ENCODE results near the gene ADGRF3. TPM values are rescaled to one million over a fixed set of nuclear protein-coding genes. Genes with fewer than 3 reads are reported as not detected.
"Not testable (repeated sequence)": the region's sequence is repeated elsewhere in the genome, so short reads cannot be mapped to it uniquely, and the experiment has no call there.

ADGRF3 gene
- total RNA-seq, 1 donor from 2014 or later: 1.1 TPM

DNA sequence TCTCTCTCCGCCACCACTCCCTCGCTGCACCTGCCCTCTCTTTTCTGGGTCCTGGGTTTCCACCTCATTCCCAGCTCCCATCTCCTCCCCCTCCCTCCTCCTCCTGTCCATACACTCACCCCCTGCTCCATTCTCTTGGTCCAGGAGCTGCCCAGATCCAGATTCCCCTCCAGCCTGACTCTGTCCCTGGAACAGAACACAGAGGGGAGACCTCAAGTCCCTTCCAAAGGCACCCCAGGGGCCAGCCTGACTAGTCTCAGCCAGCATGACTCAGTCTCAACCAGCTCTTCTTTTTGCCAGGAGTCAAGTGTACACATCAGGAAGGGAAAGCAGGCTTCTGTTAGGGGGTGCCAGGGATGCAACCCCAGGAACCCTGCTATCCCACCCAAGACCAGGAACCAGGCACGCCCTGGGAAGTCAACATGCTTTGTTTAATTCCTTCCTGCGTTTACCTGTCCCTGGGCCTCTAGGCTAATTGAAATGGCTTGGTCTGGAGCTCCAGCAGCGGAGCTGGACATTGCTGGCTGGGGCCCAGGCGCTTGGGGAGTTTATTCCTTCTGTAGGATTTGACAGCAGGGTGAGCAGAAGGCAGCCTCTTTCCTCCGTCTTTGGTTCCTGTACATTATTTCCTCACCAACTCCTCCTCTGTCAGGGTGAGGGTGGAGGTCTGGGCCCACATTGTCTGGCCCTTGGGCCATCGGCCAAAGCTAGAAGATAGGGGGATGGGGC is 29.0 kb downstream of the ADGRF3 start:
- DNase-seq (ENCODE audit: low read depth): no peak

DNA sequence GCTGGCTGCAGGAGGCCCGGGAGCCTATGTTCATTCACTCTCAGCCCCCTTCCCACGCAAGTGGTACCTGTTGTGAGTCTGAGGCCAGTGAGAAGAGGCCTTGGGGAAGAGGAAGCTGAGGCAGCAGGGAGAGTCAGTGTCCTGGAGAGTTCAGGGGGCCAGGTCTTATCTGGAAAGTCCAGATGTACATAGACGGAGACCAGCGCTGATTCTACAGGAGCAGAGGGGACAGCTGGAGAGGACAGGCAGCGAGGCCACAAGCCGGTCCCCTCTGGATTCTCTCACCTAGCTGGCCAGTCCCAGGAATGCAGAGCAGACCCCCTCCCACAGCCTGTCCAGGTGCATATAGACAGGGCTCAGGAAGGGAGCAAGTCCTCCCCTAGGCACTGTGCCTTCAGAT is 29.7 kb downstream of the ADGRF3 start:
- no peak for DNase-seq (ENCODE audit: low read depth)

DNA sequence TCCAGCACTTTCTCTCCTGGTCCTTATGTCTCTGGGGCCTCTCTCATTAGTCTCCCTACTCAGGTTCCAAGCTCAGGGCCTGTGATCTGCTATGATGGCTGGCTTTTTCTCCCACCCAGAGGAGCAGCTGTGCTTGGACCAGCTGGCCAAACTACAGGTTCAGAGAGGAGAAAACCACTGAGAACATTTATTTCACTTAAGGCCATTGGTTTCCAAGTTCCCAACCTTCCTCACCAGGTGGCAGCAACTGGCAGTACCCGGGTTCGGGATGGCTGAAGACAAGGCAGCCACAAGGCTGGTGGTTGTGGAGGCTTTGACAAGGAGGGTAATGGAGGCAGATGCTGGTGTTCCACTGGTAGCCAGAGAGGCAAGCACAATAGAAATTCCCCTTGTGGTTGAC is 30.5 kb downstream of the ADGRF3 start:
- peak; percentile 71 for DNase-seq (ENCODE audit: low read depth)

DNA sequence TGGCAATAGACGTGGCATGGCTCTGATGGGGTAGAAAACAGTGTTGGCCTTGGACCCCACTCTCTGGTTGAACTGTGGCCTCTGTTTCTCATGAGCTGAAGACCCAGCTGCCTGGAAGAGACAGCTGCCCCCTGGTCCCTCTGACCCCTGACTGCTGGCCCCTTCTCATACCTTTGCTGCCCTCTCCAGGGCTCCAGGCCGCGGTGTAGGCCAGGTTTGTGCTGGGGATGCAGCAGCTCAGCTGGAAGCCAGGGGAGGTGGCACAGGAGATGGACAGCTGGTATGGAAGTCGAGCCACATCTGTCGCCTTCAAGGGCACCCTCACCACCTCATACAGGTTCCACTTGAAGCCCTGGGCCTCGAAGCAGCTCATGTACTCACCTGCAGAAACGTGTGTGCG is 32.3 kb downstream of the ADGRF3 start:
- DNase-seq (ENCODE audit: low read depth): no peak

DNA sequence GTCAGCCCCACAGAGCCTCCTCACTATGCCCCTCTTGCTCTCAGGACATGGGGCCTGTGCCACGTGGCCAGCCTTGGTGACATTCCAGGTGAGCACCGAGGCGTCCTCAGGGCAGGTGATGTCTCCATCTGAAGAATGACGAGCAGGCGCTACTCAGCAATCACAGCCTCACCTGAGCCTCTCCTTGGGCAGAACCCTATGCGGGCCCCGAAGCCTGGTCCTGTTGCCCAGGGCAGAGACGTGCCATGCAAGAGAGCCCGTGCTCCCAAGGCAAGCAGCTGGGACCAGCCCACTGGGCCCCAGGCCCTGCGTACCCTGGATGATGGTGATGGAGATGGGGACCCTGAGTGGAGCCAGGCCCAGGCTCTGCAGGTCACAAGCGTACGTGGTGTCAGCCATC is 33.1 kb downstream of the ADGRF3 start:
- DNase-seq (ENCODE audit: low read depth): no peak

DNA sequence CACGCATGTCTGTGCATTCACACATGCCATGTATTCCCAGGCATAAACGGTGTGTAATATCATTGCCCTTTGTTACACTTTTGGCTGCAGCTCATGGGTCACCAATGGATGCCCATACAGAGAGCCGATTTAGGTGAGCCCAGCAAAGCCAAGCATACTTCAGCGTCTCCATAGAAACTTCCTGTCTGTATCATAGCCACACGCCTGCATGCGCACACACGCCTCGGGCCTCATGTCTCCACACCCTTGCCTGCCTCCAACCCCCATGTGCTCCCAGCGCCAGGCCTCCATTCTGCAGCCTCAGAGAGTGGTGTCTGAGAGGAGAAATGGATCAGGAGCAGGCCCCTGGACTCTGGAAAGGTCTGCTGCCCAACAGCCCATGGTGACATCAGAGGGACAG is 34.1 kb downstream of the ADGRF3 start:
- no peak for DNase-seq (ENCODE audit: low read depth)

DNA sequence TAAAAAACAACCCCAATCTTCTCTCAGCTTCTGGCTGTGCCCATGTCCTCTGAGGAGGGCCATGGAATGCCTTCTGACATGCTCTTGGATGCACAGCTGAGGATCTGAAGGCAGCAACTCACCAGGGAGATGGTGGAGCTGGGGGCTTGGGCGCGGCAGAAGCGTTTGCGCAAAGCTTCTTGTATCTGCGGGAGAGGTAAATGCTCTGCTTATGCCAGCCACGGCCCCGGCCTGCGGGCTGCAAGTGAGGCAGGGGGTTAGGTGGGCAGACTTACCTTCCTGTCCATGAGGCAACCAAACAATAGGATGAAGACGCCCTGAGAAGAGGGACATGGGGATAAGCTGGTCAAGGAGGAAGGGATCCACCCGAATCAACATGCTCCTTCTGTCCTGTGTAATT is 36.7 kb downstream of the ADGRF3 start:
- no peak for DNase-seq (ENCODE audit: low read depth)

DNA sequence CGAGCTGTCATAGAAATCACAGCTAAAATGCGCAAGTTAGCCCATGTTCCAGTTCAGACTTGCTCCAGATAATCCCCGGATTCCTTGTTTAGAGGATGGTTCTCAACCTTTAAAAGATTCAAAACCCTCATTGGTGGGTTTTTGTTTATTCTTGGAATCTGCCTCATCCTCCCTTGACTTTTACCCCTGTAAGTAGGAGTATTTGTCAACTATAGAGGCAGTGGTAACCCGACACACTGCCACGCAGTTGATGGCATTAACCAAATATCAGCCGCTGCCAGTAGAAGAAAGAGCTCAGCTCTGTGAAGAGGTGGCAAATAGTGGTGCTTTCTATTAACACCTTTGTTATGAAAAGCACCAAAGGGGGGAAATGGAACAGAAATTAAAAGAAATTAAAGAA is 41.0 kb downstream of the ADGRF3 start:
- DNase-seq (ENCODE audit: low read depth): no peak

DNA sequence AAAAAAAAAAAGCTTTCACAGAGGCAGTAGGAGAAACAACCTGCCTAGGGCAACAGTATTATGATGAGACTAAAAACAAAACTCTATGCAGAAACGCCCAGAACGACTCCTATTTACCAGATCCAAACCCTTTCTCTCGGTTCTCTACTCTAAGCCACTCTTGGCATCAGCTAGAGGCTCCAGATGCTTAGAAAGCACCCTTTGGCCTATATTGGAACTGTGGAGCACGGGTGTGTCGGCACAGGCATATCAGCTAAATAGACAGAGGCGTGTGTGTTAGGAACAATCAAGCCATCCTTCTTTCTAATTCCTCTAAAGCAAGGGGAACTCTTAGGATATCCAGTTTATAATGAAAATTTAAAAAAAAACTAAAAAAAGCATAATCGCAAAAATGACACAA is 41.5 kb downstream of the ADGRF3 start:
- DNase-seq (ENCODE audit: low read depth): not testable (repeated sequence)

DNA sequence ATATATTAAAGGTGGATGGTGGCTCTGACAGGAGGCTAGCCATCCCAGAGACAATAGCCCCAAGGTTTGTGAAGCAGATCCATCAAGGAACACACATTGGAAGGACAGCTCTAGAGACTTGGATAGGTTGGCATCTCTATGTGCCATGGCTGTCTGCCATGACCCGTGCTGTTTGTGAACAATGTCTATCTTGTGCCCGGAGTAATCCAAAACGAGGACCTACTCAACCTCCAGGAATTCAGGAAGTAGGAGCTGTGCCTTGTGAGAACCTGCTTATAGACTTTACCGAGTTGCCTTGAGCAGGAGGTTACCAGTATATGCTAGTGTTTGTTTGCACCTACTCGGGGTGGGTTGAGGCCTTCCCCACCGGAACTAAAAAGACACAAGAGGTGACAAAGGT is 43.7 kb downstream of the ADGRF3 start:
- DNase-seq (ENCODE audit: low read depth): no peak

DNA sequence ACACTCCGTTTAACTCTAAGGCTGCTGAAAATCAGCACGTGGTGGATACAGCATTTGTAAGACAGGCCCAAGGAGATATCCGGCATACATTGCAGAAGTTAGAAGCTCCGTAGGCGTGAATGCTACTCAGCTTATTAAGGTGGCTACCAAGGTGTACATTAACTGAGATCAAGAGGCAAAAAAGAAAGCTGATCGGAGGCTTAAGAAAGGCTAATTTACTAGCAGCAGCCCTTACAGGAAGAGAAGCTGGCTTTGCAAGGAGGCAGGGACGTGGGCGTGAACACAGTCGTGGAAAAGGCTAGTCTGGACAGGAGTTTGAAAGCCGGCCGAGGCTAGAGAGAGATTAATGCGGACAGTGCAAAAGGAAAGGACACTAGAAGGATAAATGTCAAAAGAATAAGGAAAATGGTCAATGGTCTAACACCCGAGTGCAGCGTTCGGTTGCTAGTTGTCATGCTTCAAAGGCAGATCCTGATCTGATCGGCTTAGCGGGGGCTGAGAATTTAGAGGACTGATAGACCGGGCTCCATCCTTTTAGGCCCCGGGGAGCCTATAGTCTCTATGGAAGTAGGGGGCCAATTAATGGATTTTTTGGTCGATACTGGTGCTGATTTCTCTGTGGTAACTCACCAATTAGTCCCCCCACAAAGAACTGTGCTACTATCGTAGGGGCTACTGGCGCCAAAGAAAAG is 46.2 kb downstream of the ADGRF3 start:
- DNase-seq (ENCODE audit: low read depth): peak; percentile 22

DNA sequence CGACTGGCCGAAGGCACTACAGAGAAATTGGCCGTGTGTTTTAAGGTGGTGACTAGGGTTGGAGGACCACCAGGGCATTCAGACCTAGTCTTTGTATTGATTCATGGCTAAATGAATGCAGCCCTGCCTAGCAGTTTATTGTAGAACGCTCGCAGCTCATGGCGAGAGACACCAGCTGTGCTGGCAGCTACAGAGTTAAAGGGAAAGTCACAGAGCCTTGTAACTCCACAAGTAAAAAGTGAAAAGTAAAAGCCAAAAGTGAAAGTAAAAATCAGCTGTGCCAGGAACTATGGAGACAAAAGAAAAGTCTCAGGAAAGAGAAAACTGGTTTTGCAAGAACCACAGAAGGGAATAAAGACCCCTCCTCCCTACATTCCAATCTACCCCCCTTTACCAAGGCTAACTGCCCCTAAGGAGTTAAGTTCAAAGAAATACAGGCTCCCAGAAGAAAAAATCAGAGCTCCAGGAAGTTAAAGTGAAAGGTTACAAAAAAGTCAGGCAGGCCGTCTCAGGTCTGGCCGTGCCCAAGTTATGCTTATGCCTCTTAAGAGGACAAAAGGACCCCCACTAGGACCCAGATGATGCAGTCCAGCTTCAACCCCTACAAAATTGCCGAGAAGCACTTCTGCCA is 47.0 kb downstream of the ADGRF3 start:
- DNase-seq (ENCODE audit: low read depth): peak; percentile 72

DNA sequence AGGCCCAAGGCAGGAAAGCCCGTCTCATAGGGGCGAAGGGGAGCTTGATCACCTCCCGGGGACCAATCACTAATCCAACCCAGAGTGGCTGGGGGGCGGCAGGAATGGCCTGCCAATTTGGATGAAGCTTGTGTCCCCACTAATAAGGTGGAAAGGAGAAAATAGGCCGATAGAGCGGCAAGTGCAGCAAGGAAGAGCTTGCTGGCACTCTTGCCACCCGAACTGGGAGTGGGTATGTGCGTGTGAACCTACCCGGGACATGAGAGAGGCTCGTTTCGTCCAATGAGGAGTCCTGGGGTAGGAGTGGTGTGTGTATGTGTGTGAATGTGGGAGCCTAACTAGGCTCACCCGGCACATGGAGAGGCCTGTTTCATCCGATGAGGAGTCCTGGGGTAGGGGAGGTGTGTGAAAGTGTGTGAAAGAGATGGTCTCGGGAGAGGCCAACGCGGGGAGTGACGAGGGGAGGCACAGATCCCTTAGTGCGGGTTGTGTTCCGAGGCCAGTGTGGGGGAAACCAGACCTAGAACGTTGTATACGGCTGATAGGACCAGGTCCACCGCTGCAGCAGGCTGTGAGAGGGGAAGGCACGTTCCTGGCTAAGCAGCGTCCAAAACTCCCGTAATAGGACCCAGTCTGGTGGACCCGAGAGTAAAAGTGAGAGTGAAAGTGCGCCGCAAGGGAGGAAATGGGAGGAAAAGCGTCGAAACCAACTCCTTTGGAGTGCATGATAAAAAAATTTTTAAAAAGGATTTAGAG is 47.8 kb downstream of the ADGRF3 start:
- peak; percentile 49 for DNase-seq (ENCODE audit: low read depth)

DNA sequence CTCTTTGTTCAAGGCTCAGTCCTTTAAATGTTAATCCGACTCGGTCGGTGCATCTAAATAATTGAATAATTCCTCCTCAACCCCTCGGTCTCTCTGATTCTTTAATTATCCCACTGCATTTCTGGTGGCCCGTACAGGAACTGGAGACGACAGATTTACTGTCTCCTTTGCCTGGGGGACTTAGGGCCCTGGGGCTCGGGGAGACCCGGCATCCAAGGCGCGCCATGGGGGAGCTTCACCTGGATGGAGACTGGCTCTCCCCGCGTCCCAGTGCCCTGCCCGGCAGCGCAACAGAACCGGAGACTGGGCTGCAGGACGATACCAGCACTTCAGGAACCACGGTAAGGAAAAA is 48.3 kb downstream of the ADGRF3 start:
- no peak for DNase-seq (ENCODE audit: low read depth)

DNA sequence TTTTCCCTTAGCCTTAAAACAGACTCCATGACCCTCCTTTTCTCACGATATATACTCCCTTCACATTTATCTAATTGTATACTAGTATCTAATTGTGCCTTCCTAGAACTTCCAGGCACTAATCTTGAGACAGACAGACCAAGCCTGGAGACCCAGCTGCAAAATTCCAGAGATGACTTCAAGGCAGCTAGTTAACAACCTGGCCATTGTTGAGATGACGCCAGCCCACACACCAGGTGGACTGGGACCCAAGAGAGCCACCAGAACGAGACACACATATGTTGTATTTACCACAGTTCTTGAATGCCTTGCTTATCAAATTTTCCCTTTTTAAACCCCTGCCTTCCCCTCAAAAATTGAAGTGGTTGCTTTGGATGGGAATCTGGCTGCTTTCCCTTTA is 49.5 kb downstream of the ADGRF3 start:
- DNase-seq (ENCODE audit: low read depth): no peak

DNA sequence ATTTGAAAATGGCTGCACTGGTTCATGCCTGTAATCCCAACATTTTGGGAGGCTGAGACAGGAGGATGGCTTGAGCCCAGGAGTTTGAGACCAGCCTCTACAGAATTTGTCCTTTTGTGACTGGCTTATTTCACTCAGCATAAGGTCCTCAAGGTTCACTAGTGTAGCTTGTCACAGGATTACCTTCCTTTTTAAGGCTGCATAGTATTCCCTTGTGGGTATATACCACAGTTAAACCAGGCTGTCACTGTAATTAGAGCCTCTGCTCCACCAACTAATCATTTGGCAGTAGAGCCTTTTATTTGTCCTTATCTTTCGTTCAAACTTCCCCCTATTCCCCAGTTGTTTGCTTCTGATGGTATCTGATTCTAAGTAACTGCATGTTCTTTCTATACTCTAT is 51.1 kb downstream of the ADGRF3 start:
- DNase-seq (ENCODE audit: low read depth): no peak

DNA sequence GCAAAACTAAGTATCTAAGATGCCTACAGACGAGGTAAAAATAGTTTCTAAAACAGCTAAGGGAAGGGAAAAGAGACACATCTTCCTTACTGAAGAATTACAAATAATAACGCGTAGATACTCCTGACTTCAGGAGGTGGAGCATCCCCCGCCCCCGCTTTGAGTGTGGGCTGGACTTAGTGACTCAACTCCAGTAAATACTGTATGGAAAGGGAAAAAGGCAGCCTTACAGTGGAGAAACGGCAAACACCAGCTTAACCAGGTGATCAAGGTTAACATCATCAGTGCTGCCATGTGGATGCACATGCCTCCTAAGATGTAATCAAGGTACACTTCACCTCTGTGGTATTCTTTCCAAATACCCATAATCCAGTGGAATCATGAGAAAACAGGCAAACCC is 53.9 kb downstream of the ADGRF3 start:
- no peak for DNase-seq (ENCODE audit: low read depth)

DNA sequence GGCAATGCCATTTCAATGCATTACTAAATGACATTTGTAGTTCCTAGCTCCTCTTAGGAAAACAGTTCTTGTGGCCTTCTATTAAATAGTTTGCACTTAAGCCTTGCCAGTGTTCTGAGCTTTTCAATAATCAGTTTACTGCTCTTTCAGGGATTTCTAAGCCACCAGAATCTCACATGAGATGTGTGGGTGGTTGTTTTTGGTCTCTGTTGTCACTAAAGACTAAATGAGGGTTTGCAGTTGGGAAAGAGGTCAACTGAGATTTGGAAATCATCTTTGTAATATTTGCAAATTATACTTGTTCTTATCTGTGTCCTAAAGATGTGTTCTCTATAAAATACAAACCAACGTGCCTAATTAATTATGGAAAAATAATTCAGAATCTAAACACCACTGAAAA is 56.6 kb downstream of the ADGRF3 start:
- DNase-seq (ENCODE audit: low read depth): no peak

DNA sequence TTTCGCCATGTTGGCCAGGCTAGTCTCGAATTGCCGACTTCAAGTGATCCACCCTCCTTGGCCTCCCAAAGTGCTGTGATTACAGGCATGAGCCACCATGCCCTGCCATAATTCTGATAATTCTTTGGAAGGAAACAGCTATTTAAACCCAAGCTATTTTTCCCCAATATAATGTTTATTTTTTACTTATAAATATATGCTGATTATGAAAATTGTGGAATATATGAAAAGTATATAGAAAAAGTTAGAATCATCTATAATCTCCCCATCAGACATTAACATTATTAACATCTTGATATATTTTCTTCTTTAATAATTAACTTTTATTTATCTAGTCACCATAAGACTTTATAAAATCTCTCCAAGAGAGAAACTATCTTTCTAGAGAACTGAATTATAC is 60.7 kb downstream of the ADGRF3 start:
- no peak for DNase-seq (ENCODE audit: low read depth)

DNA sequence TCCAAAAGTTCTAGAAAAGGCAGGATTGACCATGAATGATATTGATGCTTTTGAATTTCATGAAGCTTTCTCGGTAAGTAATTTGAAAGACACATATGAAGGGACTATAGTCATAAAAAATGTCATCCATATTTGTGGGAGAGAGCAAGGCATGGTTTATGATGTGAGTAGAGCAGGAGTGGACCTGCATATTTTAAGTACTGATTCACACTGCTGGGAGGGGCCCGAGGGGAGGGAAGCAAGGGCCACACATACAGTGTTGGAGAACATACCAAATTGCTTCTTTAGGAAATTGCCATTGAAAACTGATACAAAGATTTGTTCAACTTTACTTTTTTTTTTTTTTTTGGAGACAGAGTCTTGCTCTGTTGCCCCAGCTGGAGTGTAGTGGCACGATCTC is 62.5 kb downstream of the ADGRF3 start:
- peak; percentile 18 for DNase-seq (ENCODE audit: low read depth)

DNA sequence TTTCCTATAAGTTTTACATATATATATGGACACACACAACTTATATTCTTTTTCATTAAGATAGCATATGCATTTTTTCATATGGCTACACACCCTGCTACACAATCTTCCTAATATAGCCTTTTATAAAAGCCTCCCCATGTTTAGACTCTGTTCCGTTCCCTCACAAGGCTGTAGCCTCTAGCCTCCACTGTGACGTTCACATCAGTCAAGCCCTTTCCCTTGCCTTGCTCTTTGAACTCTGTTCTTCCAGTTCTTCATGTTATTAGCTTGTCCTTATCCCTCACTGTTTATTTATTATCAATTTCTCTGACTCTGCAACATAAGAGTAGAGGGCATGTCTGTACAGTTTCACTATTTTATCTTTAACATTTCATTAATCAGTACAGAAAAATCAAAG is 63.0 kb downstream of the ADGRF3 start:
- no peak for DNase-seq (ENCODE audit: low read depth)

DNA sequence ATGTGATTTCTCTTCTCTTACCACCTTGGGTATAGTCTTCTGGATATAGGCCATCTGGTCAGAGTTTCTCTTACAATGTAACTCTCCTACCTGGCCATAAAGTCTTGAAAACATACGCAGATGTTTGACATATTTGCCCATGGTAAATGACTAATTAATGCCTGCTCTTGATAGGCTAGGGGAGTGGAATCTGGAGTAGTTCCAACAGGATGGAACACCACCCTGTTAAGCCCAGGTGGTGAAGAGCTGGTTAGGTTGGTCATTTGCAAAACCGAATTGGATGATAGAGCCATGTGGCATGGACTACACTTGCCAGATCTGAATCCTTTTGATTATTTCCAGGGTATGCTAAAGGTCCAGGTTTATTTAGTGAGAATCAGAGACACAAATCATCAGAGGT is 65.4 kb downstream of the ADGRF3 start:
- DNase-seq (ENCODE audit: low read depth): no peak
